HepG2 (cell line): ENCODE measurements around the gene SPACA4. TPM values are rescaled to one million over a fixed set of nuclear protein-coding genes. Genes with fewer than 3 reads are reported as not detected.

Experiments used
- ATAD3A ChIP-seq: sonication (generic); formaldehyde crosslinking; IDR thresholded peaks from 2 replicates; pipeline ENCODE4 v1.4.0; 2020; ENCODE audit warnings: missing genetic modification reagents
- CEBPG ChIP-seq: IDR thresholded peaks from 2 replicates; pipeline ENCODE4 v1.6.1; 2016
- CREB1 ChIP-seq, 2 experiments: fragments of 450-650 bp in 1 of 2; IDR thresholded peaks; 2 replicates each; pipeline ENCODE4 v1.6.1; 2016 to 2017; ENCODE audit warnings: control low read depth in 1 of 2, mild to moderate bottlenecking in 1 of 2, missing compliant biosample characterization in 1 of 2, missing genetic modification characterization in 1 of 2
- ELF3 ChIP-seq: IDR thresholded peaks from 2 replicates; pipeline ENCODE4 v1.6.1; 2016; ENCODE audit warnings: missing genetic modification reagents, missing compliant biosample characterization
- FOXA1 ChIP-seq, 2 experiments: fragments of 450-650 bp in 1 of 2; sonication (generic) in 1 of 2; formaldehyde crosslinking in 1 of 2; IDR thresholded peaks; 2 replicates each; pipeline versions ENCODE4 v1.4.0 to v1.6.1; 2016 to 2020; ENCODE audit warnings: missing genetic modification reagents in 1 of 2
- GTF2F1 ChIP-seq: fragments of 150-350 bp; IDR thresholded peaks from 2 replicates; pipeline ENCODE4 v1.6.1; 2014; ENCODE audit warnings: low read length
- IRX3 ChIP-seq: sonication (generic); formaldehyde crosslinking; IDR thresholded peaks from 2 replicates; pipeline ENCODE4 v1.8.1; 2023; ENCODE audit warnings: mild to moderate bottlenecking, low read depth, missing genetic modification reagents, borderline replicate concordance
- JARID2 ChIP-seq: sonication (generic); formaldehyde crosslinking; IDR thresholded peaks from 2 replicates; pipeline ENCODE4 v1.8.1; 2023; ENCODE audit warnings: missing genetic modification reagents, inconsistent platforms; ENCODE audit not compliant: insufficient replicate concordance
- KDM5A ChIP-seq: fragments of 200-600 bp; sonication (generic); IDR thresholded peaks from 2 replicates; pipeline ENCODE4 v1.7.0; 2018; ENCODE audit warnings: antibody characterized with exemption, mild to moderate bottlenecking, low read length, borderline replicate concordance
- NFAT5 ChIP-seq: sonication (generic); formaldehyde crosslinking; IDR thresholded peaks from 2 replicates; pipeline ENCODE4 v1.4.0; 2020; ENCODE audit warnings: missing genetic modification reagents
- RFX1 ChIP-seq: fragments of 450-650 bp; IDR thresholded peaks from 2 replicates; pipeline ENCODE4 v1.6.1; 2017
- RFXANK ChIP-seq: IDR thresholded peaks from 2 replicates; pipeline ENCODE4 v1.6.1; 2016
- SNAI1 ChIP-seq: sonication (generic); formaldehyde crosslinking; IDR thresholded peaks from 2 replicates; pipeline ENCODE4 v1.5.0; 2020; ENCODE audit warnings: mild to moderate bottlenecking, missing genetic modification reagents, borderline replicate concordance
- ZHX1 ChIP-seq: sonication (generic); formaldehyde crosslinking; IDR thresholded peaks from 2 replicates; pipeline ENCODE4 v1.8.1; 2022; ENCODE audit warnings: low read depth, mild to moderate bottlenecking, missing genetic modification reagents
- ZKSCAN8 ChIP-seq: IDR thresholded peaks from 2 replicates; pipeline ENCODE4 v1.6.1; 2016; ENCODE audit warnings: borderline replicate concordance, missing genetic modification reagents, missing compliant biosample characterization
- ZNF143 ChIP-seq: sonication (generic); formaldehyde crosslinking; IDR thresholded peaks from 2 replicates; pipeline ENCODE4 v1.4.0; 2020; ENCODE audit warnings: missing genetic modification reagents
- ZNF780A ChIP-seq: sonication (generic); formaldehyde crosslinking; IDR thresholded peaks from 2 replicates; pipeline ENCODE4 v1.8.0; 2022; ENCODE audit warnings: mild to moderate bottlenecking, missing genetic modification reagents, moderate library complexity
- ZNF879 ChIP-seq: sonication (generic); formaldehyde crosslinking; IDR thresholded peaks from 2 replicates; pipeline ENCODE4 v1.8.1; 2023; ENCODE audit warnings: missing genetic modification reagents
- ZZZ3 ChIP-seq: sonication (generic); formaldehyde crosslinking; IDR thresholded peaks from 2 replicates; pipeline ENCODE4 v1.4.0; 2020; ENCODE audit warnings: missing genetic modification reagents, mild to moderate bottlenecking, borderline replicate concordance
- polyA plus RNA-seq, 8 experiments: library from polyadenylated mRNA; depleted of rRNA in 3 of 8; stranded (reverse) in 7 of 8; unstranded in 1 of 8; fragments of >200 nt; fragmentation: Illumina TruSeq in 4 of 8; extraction: Trizol in 4 of 8; gene quantifications; 2 replicates each; pipeline versions ENCODE4 v1.2.1 to v1.2.3, GENCODE V29; 2011 to 2016; ENCODE audit warnings: low read depth in 4 of 8, missing spikeins in 1 of 8, mixed read lengths in 1 of 8; ENCODE audit not compliant: insufficient read depth in 1 of 8
- total RNA-seq, 5 experiments: library from RNA; depleted of rRNA; stranded (reverse); fragments of >200 nt; fragmentation: Illumina TruSeq; extraction: Trizol; gene quantifications; 2 replicates each; pipeline ENCODE4 v1.2.3, GENCODE V29; 2016; ENCODE audit warnings: low read depth in 1 of 5
- TF ChIP-seq, protein P1 (sequence below): sonication (generic); formaldehyde crosslinking; IDR thresholded peaks from 2 replicates; pipeline ENCODE4 v1.4.0; 2020; ENCODE audit warnings: missing genetic modification reagents
- TF ChIP-seq, protein P2 (sequence below): sonication (generic); formaldehyde crosslinking; IDR thresholded peaks from 2 replicates; pipeline ENCODE4 v1.5.1; 2020; ENCODE audit warnings: missing genetic modification reagents, mild to moderate bottlenecking, borderline replicate concordance

The SPACA4 gene
- total and polyA plus RNA-seq, 2 of the 13 experiments (the other 11 are each of a cell fraction or from before 2014, with no cell fraction given), result not detected

GRCh38 chr19:48588670-48589401, 17.7 kb upstream of the SPACA4 start (continued):
- no peak for TF ChIP-seq NFAT5 (CRISPR knock-in tag)
- TF ChIP-seq ZNF143 (CRISPR knock-in tag), result no peak
- no peak for TF ChIP-seq KDM5A
- no peak for TF ChIP-seq JARID2 (CRISPR knock-in tag)
- no peak for TF ChIP-seq ZNF879 (CRISPR knock-in tag)
- TF ChIP-seq, protein P1, sequence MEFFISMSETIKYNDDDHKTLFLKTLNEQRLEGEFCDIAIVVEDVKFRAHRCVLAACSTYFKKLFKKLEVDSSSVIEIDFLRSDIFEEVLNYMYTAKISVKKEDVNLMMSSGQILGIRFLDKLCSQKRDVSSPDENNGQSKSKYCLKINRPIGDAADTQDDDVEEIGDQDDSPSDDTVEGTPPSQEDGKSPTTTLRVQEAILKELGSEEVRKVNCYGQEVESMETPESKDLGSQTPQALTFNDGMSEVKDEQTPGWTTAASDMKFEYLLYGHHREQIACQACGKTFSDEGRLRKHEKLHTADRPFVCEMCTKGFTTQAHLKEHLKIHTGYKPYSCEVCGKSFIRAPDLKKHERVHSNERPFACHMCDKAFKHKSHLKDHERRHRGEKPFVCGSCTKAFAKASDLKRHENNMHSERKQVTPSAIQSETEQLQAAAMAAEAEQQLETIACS (CRISPR knock-in tag), result no peak
- no peak for TF ChIP-seq RFXANK (CRISPR knock-in tag)
- TF ChIP-seq GTF2F1, result no peak
- TF ChIP-seq SNAI1 (CRISPR knock-in tag), result no peak
- TF ChIP-seq ZNF780A (CRISPR knock-in tag), result no peak
- no peak for TF ChIP-seq ZKSCAN8
- no peak for TF ChIP-seq CREB1 (IDR thresholded peaks at IDR 0.05)
- no peak for TF ChIP-seq CREB1 (CRISPR knock-in tag; IDR thresholded peaks at IDR 0.05)
- TF ChIP-seq FOXA1 (IDR thresholded peaks at IDR 0.05), result no peak
- no peak for TF ChIP-seq FOXA1 (CRISPR knock-in tag; IDR thresholded peaks at IDR 0.05)
- TF ChIP-seq, protein P2, sequence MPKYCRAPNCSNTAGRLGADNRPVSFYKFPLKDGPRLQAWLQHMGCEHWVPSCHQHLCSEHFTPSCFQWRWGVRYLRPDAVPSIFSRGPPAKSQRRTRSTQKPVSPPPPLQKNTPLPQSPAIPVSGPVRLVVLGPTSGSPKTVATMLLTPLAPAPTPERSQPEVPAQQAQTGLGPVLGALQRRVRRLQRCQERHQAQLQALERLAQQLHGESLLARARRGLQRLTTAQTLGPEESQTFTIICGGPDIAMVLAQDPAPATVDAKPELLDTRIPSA, result no peak
- no peak for TF ChIP-seq ATAD3A
- no peak for TF ChIP-seq ZHX1 (CRISPR knock-in tag)
- TF ChIP-seq RFX1, result no peak
- TF ChIP-seq CEBPG, result no peak
- no peak for TF ChIP-seq IRX3 (CRISPR knock-in tag)
- no peak for TF ChIP-seq ELF3 (CRISPR knock-in tag)
- no peak for TF ChIP-seq ZZZ3
